ENCODE data around the gene RNFT1.
"Not testable (repeated sequence)": the region's sequence is repeated elsewhere in the genome, so short reads cannot be mapped to it uniquely, and the experiment has no call there.

RNFT1 gene, protein sequence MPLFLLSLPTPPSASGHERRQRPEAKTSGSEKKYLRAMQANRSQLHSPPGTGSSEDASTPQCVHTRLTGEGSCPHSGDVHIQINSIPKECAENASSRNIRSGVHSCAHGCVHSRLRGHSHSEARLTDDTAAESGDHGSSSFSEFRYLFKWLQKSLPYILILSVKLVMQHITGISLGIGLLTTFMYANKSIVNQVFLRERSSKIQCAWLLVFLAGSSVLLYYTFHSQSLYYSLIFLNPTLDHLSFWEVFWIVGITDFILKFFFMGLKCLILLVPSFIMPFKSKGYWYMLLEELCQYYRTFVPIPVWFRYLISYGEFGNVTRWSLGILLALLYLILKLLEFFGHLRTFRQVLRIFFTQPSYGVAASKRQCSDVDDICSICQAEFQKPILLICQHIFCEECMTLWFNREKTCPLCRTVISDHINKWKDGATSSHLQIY

GRCh38 chr17:59964482-59965328 lies at the start of gene RNFT1:
Gene RNFT1 (minus strand): TSS chr17:59964740. CDS start chr17:59964663, 77 bp downstream.
- DNase-seq (ENCODE audit: low read depth) = peak; percentile 74

DNA sequence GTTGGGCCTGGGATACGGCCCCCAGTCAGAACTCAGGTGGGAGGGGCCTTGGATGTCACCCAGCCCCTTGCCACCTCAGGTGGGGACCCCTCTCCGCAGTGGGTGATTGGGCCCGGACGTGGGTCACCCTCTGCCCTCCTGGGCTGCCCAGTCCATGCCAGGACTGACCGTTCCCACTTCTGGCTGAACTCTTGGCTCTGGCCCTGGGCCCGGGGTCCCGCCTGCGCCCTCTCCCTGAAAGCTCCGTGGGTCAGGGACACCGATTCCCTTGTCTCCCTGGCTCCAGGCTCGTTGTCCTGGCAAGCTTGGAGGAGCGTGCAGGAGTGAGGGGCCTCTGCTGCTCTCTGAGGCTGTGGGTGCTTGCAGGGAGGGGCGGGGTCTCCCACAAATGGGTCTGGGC lies 44.8 kb upstream of the RNFT1 start:
- DNase-seq (ENCODE audit: low read depth) = not testable (repeated sequence)

DNA sequence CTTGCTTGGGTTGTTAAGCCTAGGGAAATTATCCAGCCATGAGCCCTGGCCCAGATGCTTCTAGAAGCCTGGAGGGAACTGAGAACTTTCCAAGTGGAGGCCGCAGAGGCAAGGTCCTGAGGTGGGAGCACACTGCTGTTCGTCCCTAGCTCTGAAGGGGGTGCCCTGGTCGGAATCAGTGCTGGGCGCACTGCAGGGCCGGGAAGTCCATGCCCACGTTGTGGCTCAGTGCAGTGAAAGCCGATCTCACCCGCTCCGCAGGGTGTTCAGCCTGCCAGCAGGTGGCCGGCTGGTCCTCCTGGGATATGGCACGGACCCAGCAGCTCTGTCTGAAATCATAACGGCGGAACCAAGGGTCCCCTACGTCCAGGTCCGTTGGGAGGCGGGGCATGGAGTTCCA lies 43.8 kb upstream of the RNFT1 start:
- not testable (repeated sequence) for DNase-seq (ENCODE audit: low read depth)

- no peak for DNase-seq (ENCODE audit: low read depth)
Measured at GRCh38 chr17:60006160-60006559, 41.6 kb upstream of the RNFT1 start.

- not testable (repeated sequence) for DNase-seq (ENCODE audit: low read depth)
Measured at GRCh38 chr17:60004561-60004960, 40.0 kb upstream of the RNFT1 start.

DNA sequence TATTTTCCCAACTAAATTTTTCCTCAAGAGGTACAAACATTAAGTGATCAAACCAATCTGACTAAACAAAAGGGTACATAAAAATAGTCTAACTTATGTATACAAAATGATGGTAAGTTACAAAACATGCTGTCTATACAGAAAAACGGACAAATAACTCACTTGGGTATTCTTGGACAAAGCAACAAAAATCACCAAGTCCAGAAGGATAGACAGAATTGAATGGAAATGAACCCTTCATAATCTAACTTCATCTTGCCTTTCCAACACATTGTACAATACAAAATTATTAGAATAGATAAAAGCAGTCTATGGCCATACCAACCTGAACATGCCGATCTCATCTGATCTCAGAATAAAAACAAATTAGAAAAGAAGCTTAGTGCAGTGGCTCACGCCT lies 37.9 kb upstream of the RNFT1 start:
- DNase-seq (ENCODE audit: low read depth) = not testable (repeated sequence)

- not testable (repeated sequence) for DNase-seq (ENCODE audit: low read depth)
Measured at GRCh38 chr17:59996608-59997007, 32.1 kb upstream of the RNFT1 start.

- DNase-seq (ENCODE audit: low read depth) = not testable (repeated sequence)
Measured at GRCh38 chr17:59975166-59975565, 10.6 kb upstream of the RNFT1 start.

- not testable (repeated sequence) for DNase-seq (ENCODE audit: low read depth)
Measured at GRCh38 chr17:59973483-59973882, 8.9 kb upstream of the RNFT1 start.

- DNase-seq (ENCODE audit: low read depth) = no peak
Measured at GRCh38 chr17:59972778-59973177, 8.2 kb upstream of the RNFT1 start.

- DNase-seq (ENCODE audit: low read depth) = not testable (repeated sequence)
Measured at GRCh38 chr17:59971771-59972170, 7.2 kb upstream of the RNFT1 start.

DNA sequence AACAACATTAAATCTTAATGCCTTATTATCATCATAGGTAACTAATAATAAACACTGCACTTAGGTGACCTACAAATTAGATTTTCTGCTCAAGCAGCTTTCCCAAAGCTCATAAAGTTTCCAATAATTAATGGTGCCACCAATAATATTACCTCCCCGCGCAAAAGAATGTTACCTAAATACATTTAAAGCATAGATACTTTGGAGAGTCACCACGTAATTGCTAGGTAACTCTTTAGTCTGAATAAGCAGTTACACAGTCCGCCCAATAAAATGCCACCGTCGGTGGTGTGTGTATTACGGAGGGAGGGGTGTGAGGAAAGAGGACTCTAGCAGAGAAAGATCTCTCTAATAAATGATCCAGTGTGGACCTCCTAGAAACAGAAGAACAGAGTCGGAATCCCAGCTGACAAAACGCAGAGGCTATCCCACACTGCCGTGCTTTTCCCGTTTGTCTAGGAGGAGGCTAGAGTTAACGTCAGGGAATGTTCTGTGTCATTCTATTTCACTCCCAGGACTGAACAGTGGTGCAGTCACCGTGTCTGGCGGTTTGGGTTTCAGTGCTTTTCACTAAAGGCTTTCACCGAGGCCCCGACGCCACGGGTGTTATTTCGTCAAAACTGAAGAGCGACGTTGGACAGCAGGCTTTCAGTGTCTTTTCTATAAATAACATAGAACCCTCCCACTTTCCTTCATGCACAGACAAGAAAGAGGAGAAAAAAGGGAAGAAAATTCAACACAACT lies 630 bp downstream of the RNFT1 start:
- peak; percentile 56 for DNase-seq (ENCODE audit: low read depth)

DNA sequence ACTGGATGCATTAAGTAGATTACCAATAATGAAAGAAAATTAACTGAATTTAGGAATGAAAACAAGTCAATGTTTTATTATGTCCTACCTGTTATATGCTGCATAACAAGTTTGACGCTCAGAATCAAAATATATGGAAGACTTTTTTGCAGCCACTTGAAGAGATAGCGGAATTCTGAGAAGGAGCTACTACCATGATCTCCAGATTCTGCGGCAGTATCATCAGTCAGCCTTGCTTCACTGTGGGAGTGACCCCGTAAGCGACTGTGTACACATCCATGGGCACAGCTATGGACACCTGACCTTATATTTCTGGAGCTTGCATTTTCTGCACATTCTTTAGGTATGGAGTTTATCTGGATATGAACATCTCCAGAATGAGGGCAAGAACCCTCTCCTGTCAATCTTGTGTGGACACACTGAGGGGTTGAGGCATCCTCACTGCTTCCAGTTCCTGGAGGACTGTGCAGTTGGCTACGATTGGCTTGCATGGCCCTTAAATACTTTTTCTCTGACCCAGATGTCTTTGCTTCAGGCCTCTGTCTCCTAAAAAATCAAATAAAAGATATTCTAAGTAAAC lies 1.7 kb downstream of the RNFT1 start:
- DNase-seq (ENCODE audit: low read depth) = no peak

- not testable (repeated sequence) for DNase-seq (ENCODE audit: low read depth)
Measured at GRCh38 chr17:59959574-59959973, 5.0 kb downstream of the RNFT1 start.

DNA sequence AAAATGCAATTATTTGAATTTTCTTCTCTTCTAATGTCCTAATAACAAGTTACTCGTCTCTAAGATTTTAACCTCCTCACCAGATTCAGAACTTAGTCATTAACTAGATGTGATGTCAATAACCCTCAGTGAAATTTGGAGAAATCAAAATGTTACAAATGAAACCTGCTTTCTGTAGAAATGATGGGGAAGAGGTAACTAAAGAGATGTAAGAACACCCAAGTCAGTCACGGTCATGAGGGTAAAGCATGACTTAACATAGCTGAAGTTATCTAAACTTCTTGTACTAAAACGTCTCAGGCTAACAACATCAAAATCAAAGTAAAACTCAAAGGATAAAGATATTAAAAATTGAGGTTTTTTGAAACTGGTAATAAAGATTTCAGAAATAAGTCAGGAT lies 9.7 kb downstream of the RNFT1 start:
- DNase-seq (ENCODE audit: low read depth) = no peak

DNA sequence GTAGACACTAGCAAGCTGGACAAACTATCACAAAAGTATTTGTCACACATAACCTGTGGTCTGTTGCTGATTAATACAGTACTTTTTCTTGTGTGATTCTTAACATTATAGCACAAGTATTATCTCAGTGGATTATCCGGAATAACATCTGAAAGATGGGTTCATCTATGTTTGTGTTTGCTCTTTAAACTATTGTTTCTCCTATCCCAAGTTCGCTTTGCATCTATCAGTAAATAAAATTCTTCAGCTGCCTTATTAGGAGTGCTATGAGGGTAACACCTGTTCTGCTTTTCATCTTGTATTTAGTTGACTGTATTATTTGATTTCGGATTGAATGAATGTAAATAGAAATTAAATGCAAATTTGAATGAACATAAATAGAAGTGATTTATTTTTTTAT lies 14.5 kb downstream of the RNFT1 start:
- no peak for DNase-seq (ENCODE audit: low read depth)

- not testable (repeated sequence) for DNase-seq (ENCODE audit: low read depth)
Measured at GRCh38 chr17:59947310-59947709, 17.2 kb downstream of the RNFT1 start.

DNA sequence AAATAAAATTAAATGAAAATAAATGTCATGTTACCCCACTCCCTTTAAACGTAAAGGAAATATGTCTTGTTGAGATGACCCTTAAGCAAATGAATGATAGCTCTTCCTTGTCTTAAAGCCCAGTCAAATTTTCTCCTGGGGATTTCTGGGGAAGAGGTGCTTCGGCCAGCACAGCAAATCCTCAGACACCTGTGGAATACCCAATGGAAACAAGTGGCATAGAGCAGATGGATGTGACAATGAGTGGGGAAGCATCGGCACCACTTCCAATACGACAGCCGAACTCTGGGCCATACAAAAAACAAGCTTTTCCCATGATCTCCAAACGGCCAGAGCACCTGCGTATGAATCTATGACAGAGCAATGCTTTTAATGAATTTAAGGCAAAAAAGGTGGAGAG lies 18.1 kb downstream of the RNFT1 start:
- not testable (repeated sequence) for DNase-seq (ENCODE audit: low read depth)

DNA sequence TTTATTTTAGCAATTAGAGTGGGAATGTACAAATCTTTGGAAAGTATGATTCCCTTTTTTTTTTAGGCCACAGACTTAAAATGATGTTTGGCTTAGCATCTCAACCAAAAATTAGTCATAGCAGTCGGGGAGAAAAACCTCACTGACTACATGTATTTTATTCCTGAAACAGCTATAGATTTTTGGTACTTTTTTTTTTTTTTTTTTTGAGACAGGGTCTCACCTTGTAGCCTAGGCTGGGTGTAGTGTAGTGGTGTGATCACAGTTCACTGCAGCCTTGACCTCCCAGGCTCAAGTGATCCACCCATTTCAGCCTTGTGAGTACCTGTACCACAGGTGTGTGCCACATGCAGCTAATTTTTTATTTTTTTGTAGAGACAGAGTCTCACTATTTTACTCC lies 23.4 kb downstream of the RNFT1 start:
- no peak for DNase-seq (ENCODE audit: low read depth)

DNA sequence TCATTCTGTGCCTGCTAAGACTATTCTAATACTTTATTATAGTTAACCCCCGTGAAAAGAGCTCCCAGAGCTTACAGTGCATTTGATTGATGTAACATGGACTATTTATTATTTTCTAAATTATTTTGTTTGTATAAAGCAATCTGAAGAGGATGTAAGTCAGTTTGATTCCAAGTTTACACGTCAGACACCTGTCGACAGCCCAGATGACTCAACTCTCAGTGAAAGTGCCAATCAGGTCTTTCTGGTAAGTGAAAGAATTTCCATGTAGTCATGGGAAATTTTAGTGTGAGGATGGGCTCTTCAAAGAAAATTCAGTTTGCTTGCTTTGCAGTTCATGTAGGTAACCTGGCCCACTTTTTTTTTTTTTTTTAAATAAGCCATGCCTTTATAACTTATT lies 23.8 kb downstream of the RNFT1 start:
- DNase-seq (ENCODE audit: low read depth) = not testable (repeated sequence)

DNA sequence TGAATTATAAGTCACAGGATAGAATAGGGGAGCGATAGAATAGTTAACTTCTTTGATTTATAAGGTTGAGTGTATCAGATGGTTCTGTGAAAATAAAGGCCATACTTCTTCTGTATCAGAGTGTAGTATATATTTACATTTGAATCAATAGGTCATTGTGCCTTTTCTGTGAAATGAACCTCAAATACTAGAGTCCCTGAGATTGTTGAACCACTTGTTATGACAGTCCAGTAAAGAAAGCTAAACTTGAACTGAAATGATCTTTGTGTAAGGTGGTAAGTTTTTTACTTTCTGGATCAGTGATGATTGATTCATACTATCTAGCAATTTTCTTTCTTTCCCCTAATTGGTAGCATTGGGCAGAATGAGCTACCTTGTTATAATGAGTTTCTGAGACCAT lies 31.2 kb downstream of the RNFT1 start:
- not testable (repeated sequence) for DNase-seq (ENCODE audit: low read depth)

- DNase-seq (ENCODE audit: low read depth) = peak; percentile 38
Measured at GRCh38 chr17:59930768-59931167, 33.8 kb downstream of the RNFT1 start.
